T-helper 17 cell (primary cell): Measurements from ENCODE around the gene BIRC7. TPM values are rescaled to one million over a fixed set of nuclear protein-coding genes. Genes with fewer than 3 reads are reported as not detected.

ENCODE experiments used
- ATAC-seq: fragments of 150-1000 bp; cut with Tn5 transposase; 2 replicates; pipeline ENCODE4 v1.10.0; 2021; ENCODE audit warnings: mild to moderate bottlenecking, moderate library complexity
- DNase-seq, 3 donors: peaks; one replicate each; pipeline versions ENCODE4 v3.0.0 to v3.0.0-alpha.2; 2020 to 2021
- H3K9me3 ChIP-seq: one replicate; pipeline ENCODE4 v1.7.0; 2013; ENCODE audit warnings: low read length, mild to moderate bottlenecking; ENCODE audit not compliant: control insufficient read depth, poor library complexity, severe bottlenecking
- H3K27ac Mint-ChIP-seq: one replicate; pipeline ENCODE4 v1.8.0; 2022; ENCODE audit warnings: mild to moderate bottlenecking, moderate library complexity, mixed read lengths
- H3K27me3 Mint-ChIP-seq: one replicate; pipeline ENCODE4 v1.8.0; 2022; ENCODE audit warnings: mixed read lengths
- H3K36me3 Mint-ChIP-seq: one replicate; pipeline ENCODE4 v1.8.0; 2022; ENCODE audit warnings: low read depth, mixed read lengths
- H3K4me1 Mint-ChIP-seq: one replicate; pipeline ENCODE4 v1.8.0; 2022; ENCODE audit warnings: mild to moderate bottlenecking, mixed read lengths
- H3K4me3 Mint-ChIP-seq: one replicate; pipeline ENCODE4 v1.8.0; 2022; ENCODE audit warnings: mild to moderate bottlenecking, moderate library complexity, mixed read lengths
- total RNA-seq, 4 donors: library from RNA in 2 of 4; stranded (reverse) in 2 of 4; gene quantifications; one replicate each; pipeline ENCODE4 v1.2.3 and lab custom pipeline; 2022 to 2026

The BIRC7 gene
- total RNA-seq, 2 donors from 2014 or later: not detected

- Mint-ChIP-seq H3K27ac (no peak overlapping the region), H3K4me3 (no peak overlapping the region), H3K36me3 (no peaks in the 10 kb centered on the region), H3K4me1 (peaks cover 4% of the 10 kb centered on the region), H3K27me3 (peaks cover 66% of the 10 kb centered on the region)
- H3K9me3 ChIP-seq: no peaks in the 10 kb centered on the region
- no peak for ATAC-seq
- DNase-seq: no peak
These were observed 26.3 kb downstream of the BIRC7 start for GRCh38 chr20:63261795-63262528.

GRCh38 chr20:63262836-63263235 lies 27.1 kb downstream of the BIRC7 start:
- no peak overlapping the region for H3K4me3 Mint-ChIP-seq
- ATAC-seq (no peak), DNase-seq (no peak)
- H3K4me1 Mint-ChIP-seq: peaks cover 2% of the 10 kb centered on the region
- peaks cover 57% of the 10 kb centered on the region for H3K27me3 Mint-ChIP-seq
- H3K9me3 ChIP-seq: no peaks in the 10 kb centered on the region
- no peaks in the 10 kb centered on the region for H3K36me3 Mint-ChIP-seq
- H3K27ac Mint-ChIP-seq: no peak overlapping the region

GRCh38 chr20:63264000-63264399 lies 28.3 kb downstream of the BIRC7 start:
- no peak for ATAC-seq

GRCh38 chr20:63264519-63264918 lies 28.8 kb downstream of the BIRC7 start:
- no peaks in the 10 kb centered on the region for H3K36me3 Mint-ChIP-seq
- no peak overlapping the region for H3K27ac Mint-ChIP-seq
- peaks cover 2% of the 10 kb centered on the region for H3K4me1 Mint-ChIP-seq
- ATAC-seq (no peak), DNase-seq (no peak)
- peaks cover 45% of the 10 kb centered on the region for H3K27me3 Mint-ChIP-seq
- no peaks in the 10 kb centered on the region for H3K9me3 ChIP-seq
- H3K4me3 Mint-ChIP-seq: no peak overlapping the region

More at GRCh38 chr20:63264000-63264399, 28.3 kb downstream of the BIRC7 start:
- H3K36me3 Mint-ChIP-seq: no peaks in the 10 kb centered on the region
- DNase-seq: no peak
- H3K4me3 Mint-ChIP-seq: no peak overlapping the region
- H3K27ac Mint-ChIP-seq: no peak overlapping the region
- peaks cover 2% of the 10 kb centered on the region for H3K4me1 Mint-ChIP-seq
- peaks cover 50% of the 10 kb centered on the region for H3K27me3 Mint-ChIP-seq
- no peaks in the 10 kb centered on the region for H3K9me3 ChIP-seq

- no peak overlapping the region for H3K27ac Mint-ChIP-seq
- no peaks in the 10 kb centered on the region for H3K9me3 ChIP-seq
- H3K4me1 Mint-ChIP-seq: peaks cover 5% of the 10 kb centered on the region
- DNase-seq (no peak), ATAC-seq (no peak)
- H3K4me3 Mint-ChIP-seq: no peak overlapping the region
- peaks cover 31% of the 10 kb centered on the region for H3K27me3 Mint-ChIP-seq
- no peaks in the 10 kb centered on the region for H3K36me3 Mint-ChIP-seq
These were observed 30.3 kb downstream of the BIRC7 start for GRCh38 chr20:63265891-63266515.

GRCh38 chr20:63267691-63268090 lies 32.0 kb downstream of the BIRC7 start:
- H3K36me3 Mint-ChIP-seq: no peaks in the 10 kb centered on the region
- H3K27me3 Mint-ChIP-seq: peaks cover 18% of the 10 kb centered on the region
- H3K9me3 ChIP-seq: no peaks in the 10 kb centered on the region
- no peak overlapping the region for H3K4me3 Mint-ChIP-seq
- DNase-seq (no peak), ATAC-seq (no peak)
- no peak overlapping the region for H3K27ac Mint-ChIP-seq
- peaks cover 8% of the 10 kb centered on the region for H3K4me1 Mint-ChIP-seq

GRCh38 chr20:63268256-63268655 lies 32.6 kb downstream of the BIRC7 start:
- Mint-ChIP-seq H3K4me3 (no peak overlapping the region), H3K36me3 (no peaks in the 10 kb centered on the region), H3K4me1 (peaks cover 8% of the 10 kb centered on the region), H3K27ac (no peak overlapping the region), H3K27me3 (peaks cover 12% of the 10 kb centered on the region)
- DNase-seq: no peak
- no peaks in the 10 kb centered on the region for H3K9me3 ChIP-seq
- ATAC-seq: no peak

GRCh38 chr20:63268671-63269439 lies 33.1 kb downstream of the BIRC7 start:
- peaks cover 9% of the 10 kb centered on the region for H3K27me3 Mint-ChIP-seq
- no peak overlapping the region for H3K27ac Mint-ChIP-seq
- no peaks in the 10 kb centered on the region for H3K36me3 Mint-ChIP-seq
- no peaks in the 10 kb centered on the region for H3K9me3 ChIP-seq
- DNase-seq (no peak), ATAC-seq (no peak)
- no peak overlapping the region for H3K4me3 Mint-ChIP-seq
- H3K4me1 Mint-ChIP-seq: peaks cover 13% of the 10 kb centered on the region

GRCh38 chr20:63269724-63270123 lies 34.0 kb downstream of the BIRC7 start:
- ATAC-seq: no peak
- DNase-seq: no peak
- Mint-ChIP-seq H3K27ac (no peak overlapping the region), H3K27me3 (peaks cover under 1% of the 10 kb centered on the region), H3K36me3 (no peaks in the 10 kb centered on the region), H3K4me1 (peaks cover 19% of the 10 kb centered on the region), H3K4me3 (no peak overlapping the region)
- H3K9me3 ChIP-seq: no peaks in the 10 kb centered on the region

GRCh38 chr20:63270606-63271325 lies 35.1 kb downstream of the BIRC7 start:
- peak overlapping the region; percentile 45 for H3K4me3 Mint-ChIP-seq

GRCh38 chr20:63272105-63273058 lies 36.7 kb downstream of the BIRC7 start, which contains the start of gene ARFGAP1:
Gene ARFGAP1 (plus strand): TSS chr20:63272813. CDS start chr20:63275581, 2,768 bp downstream.
- peak within 1 kb of the TSS; percentile 94 for H3K4me3 Mint-ChIP-seq
- H3K9me3 ChIP-seq: no peaks in the 10 kb centered on the region
- H3K36me3 Mint-ChIP-seq: no peaks in the 10 kb centered on the region
- peak within 1 kb of the TSS; percentile 62 for H3K27ac Mint-ChIP-seq
- DNase-seq (peak; percentile 79 to 84 (median 79)), ATAC-seq (peak; percentile 96)
- H3K4me1 Mint-ChIP-seq: peaks cover 23% of the 10 kb centered on the region
- H3K27me3 Mint-ChIP-seq: no peaks in the 10 kb centered on the region

More at GRCh38 chr20:63270606-63271325, 35.1 kb downstream of the BIRC7 start:
- Mint-ChIP-seq H3K36me3 (no peaks in the 10 kb centered on the region), H3K27me3 (no peaks in the 10 kb centered on the region), H3K4me1 (peaks cover 21% of the 10 kb centered on the region), H3K27ac (no peak overlapping the region)
- ATAC-seq (no peak), DNase-seq (no peak)
- no peaks in the 10 kb centered on the region for H3K9me3 ChIP-seq

- DNase-seq: no peak
- Mint-ChIP-seq H3K36me3 (no peaks in the 10 kb centered on the region), H3K4me3 (peak overlapping the region; percentile 94), H3K4me1 (peaks cover 23% of the 10 kb centered on the region), H3K27me3 (no peaks in the 10 kb centered on the region), H3K27ac (peak overlapping the region; percentile 62)
- no peak for ATAC-seq
- H3K9me3 ChIP-seq: no peaks in the 10 kb centered on the region
These were observed 37.4 kb downstream of the BIRC7 start for GRCh38 chr20:63273059-63273579.
